NCI-H2029 treated with DMSO at 0.1 percent for 48 hours (cell line): ENCODE results near the gene MYRIP.
A peak's percentile ranks its signal among the peaks of the same experiment; 100 is the strongest.
"Not testable (repeated sequence)": the region's sequence is repeated elsewhere in the genome, so short reads cannot be mapped to it uniquely, and the experiment has no call there.

Experiments
- DNase-seq: peaks from one replicate; lab custom pipeline; 2025; lab: John Stamatoyannopoulos, UW

MYRIP gene

DNA sequence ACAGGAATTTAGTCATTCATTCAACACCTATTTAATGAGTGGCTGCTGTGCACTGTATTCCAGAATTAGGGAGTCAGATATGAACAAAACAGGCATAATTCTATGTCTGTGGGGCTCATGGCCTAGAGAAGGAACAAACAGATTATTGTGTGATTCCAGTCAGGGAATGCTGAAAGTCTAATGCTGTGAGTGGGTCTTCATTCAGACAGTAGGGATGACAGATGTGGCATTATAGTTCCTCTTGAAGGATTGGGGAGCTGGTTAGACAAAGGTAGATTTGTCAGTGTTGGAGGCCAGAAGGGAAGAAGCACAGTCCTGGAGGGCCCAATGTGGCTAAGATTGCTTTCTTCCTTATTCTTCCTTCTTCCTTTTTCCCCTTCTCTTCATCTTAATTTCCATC, 273.7 kb downstream of the MYRIP start:
- DNase-seq = no peak

GRCh38 chr3:40084424-40084823, 275.0 kb downstream of the MYRIP start:
- DNase-seq = not testable (repeated sequence)

- peak; percentile 99 for DNase-seq
Measured at GRCh38 chr3:40086890-40087883, 277.8 kb downstream of the MYRIP start.

DNA sequence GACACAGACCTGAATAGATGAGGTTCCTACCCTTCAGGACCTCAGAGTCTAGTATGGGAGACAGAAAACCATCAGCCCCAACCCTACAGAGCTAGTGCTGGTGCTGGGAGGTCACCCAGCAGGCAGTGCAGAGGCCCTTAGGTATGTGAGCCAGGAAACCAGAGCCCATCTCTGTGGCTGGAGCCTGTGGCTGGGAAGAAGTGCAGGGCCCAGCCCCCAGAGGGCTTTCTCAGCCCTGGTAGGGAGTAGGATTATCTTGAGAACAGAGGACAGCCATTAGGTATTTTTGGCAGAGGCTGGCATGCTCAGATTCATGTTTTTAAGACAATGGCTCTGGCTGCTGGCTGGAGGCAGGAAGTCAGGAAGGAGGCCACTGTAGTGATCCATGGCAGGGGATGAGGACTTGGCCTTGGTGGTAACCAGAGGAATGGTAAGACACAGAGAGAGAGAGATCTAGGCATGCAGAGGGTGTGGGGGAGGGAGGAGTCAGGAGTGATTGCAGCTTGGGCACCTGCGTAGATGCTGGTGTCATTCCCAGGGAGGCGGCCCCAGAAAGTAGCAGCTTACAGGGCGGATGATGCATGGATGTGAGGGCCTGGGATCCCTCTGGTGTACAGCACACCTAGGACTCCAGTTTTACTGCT, 279.2 kb downstream of the MYRIP start:
- no peak for DNase-seq

GRCh38 chr3:40096661-40097111, 287.3 kb downstream of the MYRIP start:
- DNase-seq = no peak

- no peak for DNase-seq
Measured at GRCh38 chr3:40097131-40098117, 288.0 kb downstream of the MYRIP start.

DNA sequence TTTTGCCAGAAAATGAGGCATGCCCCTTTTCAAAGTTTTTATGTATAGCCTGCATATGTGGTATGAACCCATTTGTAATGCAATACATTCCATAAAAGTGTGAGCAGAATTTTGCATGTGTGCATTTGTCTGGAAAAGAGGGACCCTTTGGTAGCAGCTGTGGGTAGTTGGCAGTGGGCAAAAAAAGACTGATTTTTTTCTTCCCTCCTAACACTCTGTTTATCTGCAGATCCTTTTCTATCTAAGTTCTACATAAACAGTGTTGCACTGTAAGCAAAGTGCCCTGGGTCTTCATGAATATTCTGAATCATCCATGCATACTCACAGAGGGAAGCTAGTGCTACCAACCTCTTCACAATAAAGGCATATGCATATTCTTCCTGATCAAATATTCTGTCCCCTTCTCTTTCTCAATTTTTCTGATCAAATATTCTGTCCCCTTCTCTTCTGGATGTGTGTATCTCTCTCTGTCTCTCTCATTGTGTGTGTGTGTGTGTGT, 288.9 kb downstream of the MYRIP start:
- DNase-seq = no peak

DNA sequence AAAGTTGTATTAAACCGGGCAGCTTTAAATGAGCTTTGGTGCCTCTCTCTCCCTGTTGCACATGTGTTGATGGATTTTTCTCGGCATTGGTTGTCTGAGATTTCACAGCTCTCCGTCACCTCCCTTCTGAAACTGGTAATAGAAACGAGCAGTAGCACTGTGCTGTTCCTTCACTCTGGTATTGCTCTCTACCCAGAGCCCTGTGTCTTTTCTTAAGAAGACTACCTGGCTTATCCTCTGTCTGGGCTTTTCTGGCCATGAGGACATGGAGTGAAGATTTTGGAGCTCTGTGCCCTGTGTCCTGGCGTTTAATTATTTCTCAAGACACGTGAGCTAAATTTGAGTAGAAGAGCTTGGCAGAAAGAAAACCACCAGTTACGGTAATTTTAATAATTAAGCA, 290.5 kb downstream of the MYRIP start:
- no peak for DNase-seq

GRCh38 chr3:40102182-40102581, 292.8 kb downstream of the MYRIP start:
- no peak for DNase-seq

GRCh38 chr3:40103829-40104228, 294.4 kb downstream of the MYRIP start:
- DNase-seq = no peak

GRCh38 chr3:40104441-40104840, 295.0 kb downstream of the MYRIP start:
- DNase-seq = no peak

- DNase-seq = no peak
Measured at GRCh38 chr3:40108643-40109042, 299.2 kb downstream of the MYRIP start.

GRCh38 chr3:40109641-40110490, 300.5 kb downstream of the MYRIP start:
- DNase-seq = no peak

DNA sequence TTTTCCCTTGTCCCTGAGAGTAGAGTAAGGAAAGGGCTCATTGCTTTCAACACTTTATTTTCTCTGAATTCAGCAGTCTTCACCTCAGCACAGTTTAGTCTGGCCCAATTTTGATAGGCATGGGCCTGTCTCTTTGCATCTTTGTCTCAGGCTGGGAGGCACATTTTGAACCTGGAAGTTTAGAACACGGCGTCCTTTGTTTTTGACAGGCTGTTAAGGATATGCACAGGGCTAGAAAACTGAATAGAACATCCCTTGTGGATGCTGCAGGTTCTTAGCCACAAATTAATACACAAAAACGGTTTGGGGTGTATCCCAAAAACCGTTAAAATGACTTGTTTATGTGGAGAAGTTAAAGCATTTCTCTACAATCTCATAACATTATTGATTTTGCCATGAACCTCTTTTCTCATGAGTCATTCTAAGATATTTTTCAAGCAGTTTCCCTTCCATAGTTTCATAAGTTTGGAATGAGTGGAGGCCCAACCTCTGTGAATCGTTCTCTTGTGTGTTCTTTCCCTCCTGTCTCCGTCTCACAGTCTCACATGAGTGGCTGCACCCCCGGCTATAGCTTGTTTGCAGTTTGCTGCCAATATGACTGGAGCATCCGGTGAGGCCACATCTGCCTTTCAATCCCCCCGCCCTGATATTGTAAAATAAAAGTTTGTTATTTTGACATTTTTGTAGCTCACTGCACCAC, 307.2 kb downstream of the MYRIP start:
- DNase-seq = no peak

DNA sequence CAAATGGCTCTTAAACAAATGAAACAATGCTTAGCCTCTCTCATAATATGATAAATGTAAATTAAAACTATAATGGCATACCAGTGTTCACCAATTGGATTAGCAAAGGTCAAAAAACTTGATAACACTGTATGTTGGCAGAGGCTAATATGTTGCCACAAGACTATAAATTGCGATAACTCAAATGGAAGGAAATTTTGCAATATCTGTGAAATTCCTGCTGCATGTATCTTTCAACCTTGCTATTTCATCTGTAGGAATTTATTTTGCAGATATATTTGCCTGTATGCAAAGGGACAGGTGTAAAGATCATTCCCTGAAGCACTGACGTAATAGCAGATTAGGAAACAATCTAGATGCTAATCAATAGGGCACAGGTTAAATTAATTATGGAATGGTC, 308.7 kb downstream of the MYRIP start:
- DNase-seq = no peak

- DNase-seq = no peak
Measured at GRCh38 chr3:40120067-40120692, 310.8 kb downstream of the MYRIP start.

- no peak for DNase-seq
Measured at GRCh38 chr3:40120806-40121205, 311.4 kb downstream of the MYRIP start.

- DNase-seq = no peak
Measured at GRCh38 chr3:40124918-40125317, 315.5 kb downstream of the MYRIP start.

GRCh38 chr3:40128166-40128565, 318.8 kb downstream of the MYRIP start:
- DNase-seq = no peak

GRCh38 chr3:40129510-40129909, 320.1 kb downstream of the MYRIP start:
- DNase-seq = no peak
